ENCODE data around the gene SH3BP5. TPM values are rescaled to one million over a fixed set of nuclear protein-coding genes. Genes with fewer than 3 reads are reported as not detected.

Gene SH3BP5
- polyA plus RNA-seq, 2 donors: 8.6 to 13.6 TPM

GRCh38 chr3:15339786-15340215 is 7.4 kb upstream of the SH3BP5 start:
- H3K4me1 ChIP-seq (ENCODE audit: control insufficient read depth in 2 of 2, insufficient read depth in 2 of 2, low read length in 1 of 2): no peaks in the 10 kb centered on the region
- H3K27ac ChIP-seq (ENCODE audit: low read depth in 2 of 2, low read length in 1 of 2): no peak overlapping the region
- no peaks in the 10 kb centered on the region for H3K9me3 ChIP-seq (ENCODE audit: control insufficient read depth in 2 of 2, insufficient read depth in 1 of 2, low read depth in 1 of 2, low read length in 1 of 2)
- H3K27me3 ChIP-seq (ENCODE audit: control insufficient read depth in 1 of 2, insufficient read depth in 2 of 2, low read length in 2 of 2): no peaks in the 10 kb centered on the region
- 58 to 67% methylated on average over 3 of the region's 3 CpGs for WGBS, 2 donors
- no peak overlapping the region for H3K4me3 ChIP-seq (ENCODE audit: low read depth in 1 of 2, low read length in 2 of 2)
- no peaks in the 10 kb centered on the region for H3K36me3 ChIP-seq (ENCODE audit: control insufficient read depth in 2 of 2, insufficient read depth in 2 of 2, low read length in 1 of 2)

- H3K9me3 ChIP-seq (ENCODE audit: control insufficient read depth in 2 of 2, insufficient read depth in 1 of 2, low read depth in 1 of 2, low read length in 1 of 2): no peaks in the 10 kb centered on the region
- WGBS, 2 donors: 82 to 89% methylated on average over 2 of the region's 2 CpGs
- no peak overlapping the region for H3K27ac ChIP-seq (ENCODE audit: low read depth in 2 of 2, low read length in 1 of 2)
- no peaks in the 10 kb centered on the region for H3K4me1 ChIP-seq (ENCODE audit: control insufficient read depth in 2 of 2, insufficient read depth in 2 of 2, low read length in 1 of 2)
- no peaks in the 10 kb centered on the region for H3K36me3 ChIP-seq (ENCODE audit: control insufficient read depth in 2 of 2, insufficient read depth in 2 of 2, low read length in 1 of 2)
- H3K4me3 ChIP-seq (ENCODE audit: low read depth in 1 of 2, low read length in 2 of 2): no peak overlapping the region
- no peaks in the 10 kb centered on the region for H3K27me3 ChIP-seq (ENCODE audit: control insufficient read depth in 1 of 2, insufficient read depth in 2 of 2, low read length in 2 of 2)
Observed at GRCh38 chr3:15339001-15339400, 6.6 kb upstream of the SH3BP5 start.

DNA sequence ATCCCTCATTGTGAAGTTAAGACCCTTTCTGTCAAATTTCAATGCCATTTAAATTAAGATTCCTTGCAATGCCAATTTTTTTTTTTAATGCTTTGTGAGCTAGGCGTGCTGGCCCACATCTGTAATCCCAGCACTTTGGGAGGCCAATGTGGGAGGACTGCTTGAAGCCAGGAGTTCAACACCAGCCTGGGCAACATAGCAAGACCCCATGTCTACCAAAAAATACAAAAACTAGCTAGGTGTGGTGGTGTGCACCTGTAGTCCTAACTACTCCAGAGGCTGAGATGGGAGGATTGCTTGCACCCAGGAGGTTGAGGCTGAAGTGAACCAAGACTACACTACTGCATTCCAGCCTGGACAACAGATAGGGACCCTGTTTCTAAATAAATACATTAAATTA is 5.6 kb upstream of the SH3BP5 start:
- Histone ChIP-seq H3K36me3 (ENCODE audit: control insufficient read depth in 2 of 2, insufficient read depth in 2 of 2, low read length in 1 of 2) (no peaks in the 10 kb centered on the region), H3K9me3 (ENCODE audit: control insufficient read depth in 2 of 2, insufficient read depth in 1 of 2, low read depth in 1 of 2, low read length in 1 of 2) (no peaks in the 10 kb centered on the region), H3K4me3 (ENCODE audit: low read depth in 1 of 2, low read length in 2 of 2) (no peak overlapping the region), H3K27me3 (ENCODE audit: control insufficient read depth in 1 of 2, insufficient read depth in 2 of 2, low read length in 2 of 2) (no peaks in the 10 kb centered on the region), H3K27ac (ENCODE audit: low read depth in 2 of 2, low read length in 1 of 2) (no peak overlapping the region), H3K4me1 (ENCODE audit: control insufficient read depth in 2 of 2, insufficient read depth in 2 of 2, low read length in 1 of 2) (peaks cover 2 to 3% of the 10 kb centered on the region in 2 donors)
- WGBS, 2 donors: 82 to 93% methylated on average over 1 of the region's 1 CpG

DNA sequence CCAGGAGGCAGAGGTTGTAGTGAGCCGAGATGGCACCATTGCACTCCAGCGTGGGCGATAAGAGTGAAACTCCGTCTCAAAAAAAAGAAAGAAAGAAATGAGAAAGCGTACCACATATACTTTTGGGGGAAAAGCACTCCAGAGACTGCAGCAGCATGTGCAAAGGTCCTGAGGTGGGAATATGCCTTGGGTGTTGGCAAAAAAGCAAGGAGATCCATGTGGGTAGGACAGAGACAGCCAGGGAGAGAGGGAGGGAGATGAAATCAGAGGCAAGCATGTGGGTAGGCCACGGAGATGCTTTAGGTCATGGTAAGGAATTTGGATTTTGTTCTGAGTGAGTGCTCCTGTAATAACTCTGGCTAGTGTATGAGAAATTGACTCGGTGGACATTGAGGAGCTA is 3.7 kb upstream of the SH3BP5 start:
- H3K27ac ChIP-seq (ENCODE audit: low read depth in 2 of 2, low read length in 1 of 2): no peak overlapping the region
- no peaks in the 10 kb centered on the region for H3K9me3 ChIP-seq (ENCODE audit: control insufficient read depth in 2 of 2, insufficient read depth in 1 of 2, low read depth in 1 of 2, low read length in 1 of 2)
- peaks cover 8 to 9% of the 10 kb centered on the region in 2 donors for H3K4me1 ChIP-seq (ENCODE audit: control insufficient read depth in 2 of 2, insufficient read depth in 2 of 2, low read length in 1 of 2)
- H3K36me3 ChIP-seq (ENCODE audit: control insufficient read depth in 2 of 2, insufficient read depth in 2 of 2, low read length in 1 of 2): no peaks in the 10 kb centered on the region
- H3K27me3 ChIP-seq (ENCODE audit: control insufficient read depth in 1 of 2, insufficient read depth in 2 of 2, low read length in 2 of 2): no peaks in the 10 kb centered on the region
- H3K4me3 ChIP-seq (ENCODE audit: low read depth in 1 of 2, low read length in 2 of 2): no peak overlapping the region
- WGBS, 2 donors: 92 to 96% methylated on average over 7 of the region's 7 CpGs

DNA sequence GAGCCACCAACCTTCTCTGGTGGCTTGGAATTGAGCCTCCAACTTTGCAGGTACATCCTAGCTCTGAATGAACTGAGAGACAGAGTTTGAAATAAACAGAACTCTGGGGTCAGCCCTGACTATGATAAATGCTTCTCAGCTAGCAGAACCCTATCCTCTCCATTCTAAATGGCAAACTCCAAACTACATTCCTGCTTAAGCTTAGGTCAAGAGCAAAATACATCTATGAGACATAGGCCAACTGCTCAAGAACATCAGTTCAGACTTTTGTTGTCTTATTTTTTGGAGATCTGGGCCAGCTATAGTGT is 1.5 kb upstream of the SH3BP5 start:
- Histone ChIP-seq H3K27ac (ENCODE audit: low read depth in 2 of 2, low read length in 1 of 2) (no peak overlapping the region), H3K36me3 (ENCODE audit: control insufficient read depth in 2 of 2, insufficient read depth in 2 of 2, low read length in 1 of 2) (no peaks in the 10 kb centered on the region)

GRCh38 chr3:15333099-15333955 is 941 bp upstream of the SH3BP5 start:
- Histone ChIP-seq H3K4me3 (ENCODE audit: low read depth in 1 of 2, low read length in 2 of 2) (no peak overlapping the region), H3K27ac (ENCODE audit: low read depth in 2 of 2, low read length in 1 of 2) (no peak overlapping the region), H3K36me3 (ENCODE audit: control insufficient read depth in 2 of 2, insufficient read depth in 2 of 2, low read length in 1 of 2) (no peaks in the 10 kb centered on the region), H3K27me3 (ENCODE audit: control insufficient read depth in 1 of 2, insufficient read depth in 2 of 2, low read length in 2 of 2) (no peaks in the 10 kb centered on the region), H3K4me1 (ENCODE audit: control insufficient read depth in 2 of 2, insufficient read depth in 2 of 2, low read length in 1 of 2) (peaks cover 8 to 9% of the 10 kb centered on the region in 2 donors), H3K9me3 (ENCODE audit: control insufficient read depth in 2 of 2, insufficient read depth in 1 of 2, low read depth in 1 of 2, low read length in 1 of 2) (no peaks in the 10 kb centered on the region)
- 88 to 93% methylated on average over 10 of the region's 10 CpGs for WGBS, 2 donors

More for the DNA sequence above, 1.5 kb upstream of the SH3BP5 start:
- Histone ChIP-seq H3K4me3 (ENCODE audit: low read depth in 1 of 2, low read length in 2 of 2) (no peak overlapping the region), H3K9me3 (ENCODE audit: control insufficient read depth in 2 of 2, insufficient read depth in 1 of 2, low read depth in 1 of 2, low read length in 1 of 2) (no peaks in the 10 kb centered on the region), H3K4me1 (ENCODE audit: control insufficient read depth in 2 of 2, insufficient read depth in 2 of 2, low read length in 1 of 2) (peaks cover 8 to 9% of the 10 kb centered on the region in 2 donors), H3K27me3 (ENCODE audit: control insufficient read depth in 1 of 2, insufficient read depth in 2 of 2, low read length in 2 of 2) (no peaks in the 10 kb centered on the region)

- Histone ChIP-seq H3K27ac (ENCODE audit: low read depth in 2 of 2, low read length in 1 of 2) (peak overlapping the region; percentile 72 to 83), H3K4me3 (ENCODE audit: low read depth in 1 of 2, low read length in 2 of 2) (peak overlapping the region; percentile 88 to 92), H3K36me3 (ENCODE audit: control insufficient read depth in 2 of 2, insufficient read depth in 2 of 2, low read length in 1 of 2) (no peaks in the 10 kb centered on the region), H3K27me3 (ENCODE audit: control insufficient read depth in 1 of 2, insufficient read depth in 2 of 2, low read length in 2 of 2) (no peaks in the 10 kb centered on the region), H3K4me1 (ENCODE audit: control insufficient read depth in 2 of 2, insufficient read depth in 2 of 2, low read length in 1 of 2) (peaks cover 8 to 13% of the 10 kb centered on the region in 2 donors), H3K9me3 (ENCODE audit: control insufficient read depth in 2 of 2, insufficient read depth in 1 of 2, low read depth in 1 of 2, low read length in 1 of 2) (no peaks in the 10 kb centered on the region)
- 1 to 2% methylated on average over 56 to 71 of the region's 71 CpGs for WGBS, 2 donors
Observed at GRCh38 chr3:15331606-15332404, 581 bp downstream of the SH3BP5 start.

DNA sequence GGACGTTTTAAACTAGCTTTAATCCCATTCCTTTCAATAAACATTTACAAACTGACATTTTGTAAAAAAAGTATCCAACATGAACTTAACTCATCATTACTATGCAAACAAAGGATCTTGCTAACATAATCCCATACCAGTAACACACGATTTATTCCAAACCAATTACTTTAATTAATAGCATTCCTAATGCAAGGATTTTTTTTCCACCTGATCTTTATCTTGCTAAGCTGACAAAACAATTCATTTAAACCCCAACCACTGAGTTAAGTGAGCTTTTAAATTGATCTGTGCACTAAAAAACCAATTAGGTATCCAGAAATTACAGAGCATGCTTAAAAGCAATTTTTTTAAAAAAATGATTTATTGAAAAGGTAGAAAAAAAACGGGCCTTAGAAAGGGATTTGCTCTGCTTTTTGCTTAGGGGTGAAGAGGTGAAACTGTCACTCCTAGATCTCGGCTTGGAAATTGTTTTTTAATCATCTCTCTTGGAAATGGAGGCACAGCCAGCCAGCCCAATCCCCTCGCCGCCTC is 1.2 kb downstream of the SH3BP5 start:
- Histone ChIP-seq H3K27me3 (ENCODE audit: control insufficient read depth in 1 of 2, insufficient read depth in 2 of 2, low read length in 2 of 2) (no peaks in the 10 kb centered on the region), H3K9me3 (ENCODE audit: control insufficient read depth in 2 of 2, insufficient read depth in 1 of 2, low read depth in 1 of 2, low read length in 1 of 2) (no peaks in the 10 kb centered on the region), H3K27ac (ENCODE audit: low read depth in 2 of 2, low read length in 1 of 2) (peak overlapping the region in 1 of 2 donors; percentile 83), H3K4me3 (ENCODE audit: low read depth in 1 of 2, low read length in 2 of 2) (peak overlapping the region; percentile 88 to 92), H3K4me1 (ENCODE audit: control insufficient read depth in 2 of 2, insufficient read depth in 2 of 2, low read length in 1 of 2) (peaks cover 8 to 13% of the 10 kb centered on the region in 2 donors), H3K36me3 (ENCODE audit: control insufficient read depth in 2 of 2, insufficient read depth in 2 of 2, low read length in 1 of 2) (no peaks in the 10 kb centered on the region)
- WGBS, 2 donors: 16 to 22% methylated on average over 6 of the region's 6 CpGs

DNA sequence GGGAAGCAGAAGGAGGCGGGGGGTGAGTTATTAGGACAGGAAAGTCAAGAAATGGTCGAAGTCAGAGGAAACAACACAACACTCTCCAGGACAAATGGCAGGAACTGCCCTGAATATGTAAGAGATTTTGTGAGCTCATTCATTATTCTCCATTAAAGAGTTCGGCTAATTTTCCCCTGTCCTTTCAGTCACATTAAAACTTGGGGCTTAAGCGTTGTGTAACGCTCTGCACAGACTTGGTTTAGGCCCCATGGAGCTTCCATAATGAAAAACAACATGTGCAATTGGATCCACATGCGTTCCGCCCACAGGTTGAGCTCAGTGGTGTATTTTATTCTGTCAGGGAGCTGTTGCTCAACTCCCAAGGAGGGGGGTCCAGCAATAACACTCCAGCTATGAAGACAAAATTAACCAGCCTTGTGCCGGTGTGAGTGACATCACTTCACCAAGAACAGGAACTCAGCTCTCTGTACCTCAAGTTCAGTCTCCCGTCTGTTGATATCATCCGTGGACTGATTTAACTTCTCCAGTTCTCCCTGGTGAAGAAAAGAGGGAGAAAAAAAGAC is 2.3 kb downstream of the SH3BP5 start:
- Histone ChIP-seq H3K9me3 (ENCODE audit: control insufficient read depth in 2 of 2, insufficient read depth in 1 of 2, low read depth in 1 of 2, low read length in 1 of 2) (no peaks in the 10 kb centered on the region), H3K27ac (ENCODE audit: low read depth in 2 of 2, low read length in 1 of 2) (peak overlapping the region in 1 of 2 donors; percentile 41), H3K27me3 (ENCODE audit: control insufficient read depth in 1 of 2, insufficient read depth in 2 of 2, low read length in 2 of 2) (no peaks in the 10 kb centered on the region), H3K36me3 (ENCODE audit: control insufficient read depth in 2 of 2, insufficient read depth in 2 of 2, low read length in 1 of 2) (no peaks in the 10 kb centered on the region), H3K4me3 (ENCODE audit: low read depth in 1 of 2, low read length in 2 of 2) (no peak overlapping the region), H3K4me1 (ENCODE audit: control insufficient read depth in 2 of 2, insufficient read depth in 2 of 2, low read length in 1 of 2) (peaks cover 9 to 13% of the 10 kb centered on the region in 2 donors)
- 72 to 81% methylated on average over 10 of the region's 10 CpGs for WGBS, 2 donors

Measured in esophagus (tissue), 2 donors.